GM19351 (cell line): ENCODE data around the gene TM2D1.
A peak's percentile ranks its signal among the peaks of the same experiment; 100 is the strongest.

Source experiments
- ATAC-seq: cut with Tn5 transposase; IDR thresholded peaks from one replicate; pipeline ENCODE4 v1.9.1; 2021; ENCODE audit warnings: mild to moderate bottlenecking, moderate library complexity; ENCODE audit not compliant: unreplicated experiment

TM2D1 gene

DNA sequence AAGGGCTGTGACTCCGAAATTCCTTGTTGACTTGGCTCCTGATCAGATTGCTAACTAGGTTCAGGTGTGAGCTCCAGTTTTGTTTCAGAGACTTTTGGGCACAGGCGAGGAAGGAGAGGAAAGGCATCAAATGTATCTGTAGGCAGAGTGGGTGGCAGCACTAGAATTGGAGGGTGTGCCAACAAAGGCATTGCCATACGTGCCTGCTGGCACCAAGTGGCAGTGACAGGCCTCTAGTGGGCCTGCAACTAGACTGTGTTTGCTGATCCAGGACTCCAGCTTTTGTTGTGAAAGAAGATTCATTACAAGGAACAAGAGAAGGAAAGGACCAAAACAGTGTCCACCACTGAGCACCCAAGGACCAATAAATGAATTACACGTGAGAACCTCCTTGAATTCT lies 79.5 kb downstream of the TM2D1 start:
- ATAC-seq: no peak

DNA sequence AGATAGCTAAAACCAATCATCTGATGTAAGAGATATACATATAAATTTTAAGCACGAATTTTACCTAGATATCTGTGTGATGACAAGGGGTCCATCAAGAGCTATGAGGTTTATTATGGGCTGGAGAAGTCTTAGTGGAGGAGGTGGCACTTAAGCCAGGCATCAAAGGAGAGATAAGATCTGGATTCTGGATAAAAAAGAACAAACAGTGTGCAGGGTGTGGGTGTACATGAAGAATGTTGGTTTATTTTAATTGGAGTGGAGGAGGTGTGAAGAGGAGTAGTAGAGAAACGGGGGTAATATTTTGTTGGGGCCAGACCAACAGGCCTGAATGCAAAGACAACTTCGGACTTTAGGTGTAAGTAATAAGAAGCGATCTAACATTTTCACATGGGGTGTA lies 80.6 kb downstream of the TM2D1 start:
- no peak for ATAC-seq

DNA sequence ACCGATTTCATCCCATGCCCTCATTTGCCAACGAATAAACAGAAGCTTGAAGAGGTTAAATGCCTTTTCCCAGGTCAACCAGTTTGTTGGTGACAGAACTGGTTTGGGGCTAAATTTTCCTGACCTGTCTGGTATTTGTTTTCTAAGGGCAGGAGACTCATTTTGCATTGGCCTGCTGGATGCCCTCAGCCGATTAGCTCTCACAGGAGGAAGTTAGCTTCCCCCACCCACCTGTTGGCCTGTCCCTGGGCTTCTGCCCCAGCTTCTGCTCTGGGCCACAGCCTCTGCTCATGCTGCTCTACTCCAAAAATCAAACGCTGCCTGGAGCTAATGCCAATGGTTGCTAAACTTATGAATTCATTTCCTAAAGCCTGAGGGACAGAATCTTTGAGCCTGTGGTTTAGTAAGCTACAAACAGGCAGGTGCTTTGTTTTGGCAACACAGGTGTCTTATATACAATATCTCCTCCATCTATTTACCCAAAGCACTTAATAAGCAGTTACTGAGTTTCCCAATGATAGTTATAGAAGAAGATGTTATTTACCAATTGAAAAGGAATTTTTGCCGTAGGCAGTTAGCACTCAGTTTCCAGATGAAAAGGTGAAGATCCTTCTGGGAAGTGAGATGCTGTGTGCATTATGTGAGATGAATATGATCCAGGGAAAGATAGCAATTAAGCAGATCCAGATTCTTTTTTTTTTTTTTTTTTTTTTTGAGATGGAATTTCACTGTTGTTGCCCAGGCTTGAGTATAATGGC lies 82.3 kb downstream of the TM2D1 start:
- no peak for ATAC-seq

DNA sequence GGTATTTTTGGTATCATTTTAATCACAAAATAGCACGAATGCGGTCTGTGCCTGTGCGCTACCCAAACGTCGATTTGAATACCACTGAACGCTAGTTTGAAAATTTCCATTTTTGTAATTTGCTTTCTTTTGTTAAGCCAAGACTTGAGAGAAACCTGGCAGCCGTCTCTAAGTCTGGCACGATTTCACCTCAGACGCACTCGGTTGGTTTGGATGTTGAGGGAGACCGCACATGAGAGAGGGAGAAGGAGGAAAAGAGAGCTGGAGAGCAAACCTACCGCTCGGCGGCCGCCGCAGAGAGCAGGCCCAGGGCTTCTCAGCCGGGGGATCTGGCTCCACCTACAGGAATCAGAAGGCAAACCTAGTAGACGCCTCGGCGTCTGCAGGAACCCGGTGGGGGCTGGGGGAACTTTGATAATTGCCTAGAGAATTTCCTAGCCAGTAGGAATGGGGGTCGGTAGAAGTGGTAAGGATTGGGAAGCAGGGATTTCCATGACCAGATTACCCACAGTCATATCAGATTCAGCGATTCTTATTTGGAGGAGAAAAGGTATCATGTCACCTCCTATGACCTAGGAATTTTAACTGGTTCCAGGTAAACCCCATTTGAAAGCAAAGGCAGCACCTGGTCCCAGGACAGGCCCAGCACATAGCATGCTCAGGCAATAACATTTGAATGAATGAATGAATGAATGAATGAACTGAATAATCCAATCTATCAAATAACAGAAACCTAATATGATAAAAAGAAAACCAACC lies 83.2 kb downstream of the TM2D1 start:
- ATAC-seq: peak; percentile 99

DNA sequence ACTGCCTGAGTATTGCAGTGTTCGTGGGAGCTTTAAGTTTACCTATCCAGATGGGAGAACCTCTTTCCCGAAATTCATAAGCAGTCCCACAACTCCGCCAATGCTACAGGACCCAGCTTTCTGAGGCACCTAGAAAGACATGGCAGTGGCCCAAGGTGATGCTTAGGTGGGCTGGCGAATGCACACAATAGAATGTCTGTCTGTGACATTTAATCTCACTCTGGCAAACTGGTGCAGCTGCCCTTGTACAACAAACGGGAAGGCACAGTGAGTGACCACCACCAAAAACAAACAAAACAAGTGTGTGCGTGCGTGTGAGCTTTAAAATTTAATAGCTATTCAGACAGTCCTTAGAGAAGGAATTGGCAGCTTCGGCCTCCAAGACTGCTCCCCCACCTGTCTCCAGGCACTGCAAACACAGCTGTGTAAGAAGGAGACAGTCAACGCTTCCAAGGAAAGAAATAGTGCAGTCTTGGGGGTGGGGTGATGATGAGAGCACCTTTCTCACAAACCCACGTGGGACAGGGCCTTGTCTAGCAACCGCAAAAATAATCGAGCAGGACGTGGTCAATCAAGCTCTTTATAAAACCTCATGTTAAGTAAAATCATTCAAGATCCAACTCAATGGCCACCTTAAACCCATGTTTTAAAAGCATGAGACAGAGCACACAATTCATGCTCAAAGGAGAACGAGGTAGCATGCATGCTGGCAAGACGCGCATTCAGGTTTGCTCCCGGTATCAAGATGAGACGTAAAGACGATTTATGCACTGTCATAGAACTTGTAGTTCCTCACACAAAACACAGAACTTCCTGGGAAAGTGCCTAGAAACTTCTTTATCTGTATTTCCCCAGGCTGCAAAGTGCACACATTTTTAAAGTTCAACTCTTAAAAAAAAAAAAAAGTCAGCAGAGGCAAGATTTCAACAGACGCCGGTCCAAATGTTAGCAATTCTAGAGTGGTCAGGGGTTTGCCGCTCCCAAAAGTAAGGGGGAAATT lies 84.1 kb downstream of the TM2D1 start:
- no peak for ATAC-seq

DNA sequence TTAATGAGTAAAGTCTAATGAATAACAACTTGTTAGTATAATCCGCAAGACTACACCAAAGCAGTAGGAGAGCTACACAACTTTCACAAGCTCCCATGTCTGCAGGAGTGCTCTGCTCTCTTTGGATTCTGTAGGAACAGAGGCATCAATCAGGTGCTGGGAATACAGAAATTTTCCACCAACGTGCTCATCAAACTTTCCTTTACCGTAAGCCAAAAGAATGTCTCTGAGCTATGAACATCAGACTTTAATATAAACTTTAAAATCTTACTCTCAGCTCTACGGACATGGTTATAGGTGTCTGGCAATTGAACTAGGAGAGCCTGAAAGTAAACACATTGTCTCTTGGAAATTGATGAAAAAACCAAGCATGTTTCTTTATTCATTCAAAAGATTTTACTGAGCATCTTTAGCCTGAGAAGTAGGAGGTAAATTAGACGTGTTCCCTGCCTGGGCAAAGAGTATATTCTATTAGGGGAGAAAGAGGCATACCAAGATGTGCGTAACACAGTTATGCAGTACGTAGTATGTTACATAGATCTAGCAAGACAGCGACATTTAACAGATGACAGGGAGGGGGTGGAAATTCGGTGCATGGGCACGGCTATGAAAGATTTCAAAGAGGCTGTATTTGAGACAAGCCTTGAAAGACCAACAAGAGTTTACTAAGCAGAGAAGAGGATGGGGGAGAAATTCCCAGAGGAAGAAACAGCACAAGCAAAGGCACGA lies 85.2 kb downstream of the TM2D1 start:
- no peak for ATAC-seq

DNA sequence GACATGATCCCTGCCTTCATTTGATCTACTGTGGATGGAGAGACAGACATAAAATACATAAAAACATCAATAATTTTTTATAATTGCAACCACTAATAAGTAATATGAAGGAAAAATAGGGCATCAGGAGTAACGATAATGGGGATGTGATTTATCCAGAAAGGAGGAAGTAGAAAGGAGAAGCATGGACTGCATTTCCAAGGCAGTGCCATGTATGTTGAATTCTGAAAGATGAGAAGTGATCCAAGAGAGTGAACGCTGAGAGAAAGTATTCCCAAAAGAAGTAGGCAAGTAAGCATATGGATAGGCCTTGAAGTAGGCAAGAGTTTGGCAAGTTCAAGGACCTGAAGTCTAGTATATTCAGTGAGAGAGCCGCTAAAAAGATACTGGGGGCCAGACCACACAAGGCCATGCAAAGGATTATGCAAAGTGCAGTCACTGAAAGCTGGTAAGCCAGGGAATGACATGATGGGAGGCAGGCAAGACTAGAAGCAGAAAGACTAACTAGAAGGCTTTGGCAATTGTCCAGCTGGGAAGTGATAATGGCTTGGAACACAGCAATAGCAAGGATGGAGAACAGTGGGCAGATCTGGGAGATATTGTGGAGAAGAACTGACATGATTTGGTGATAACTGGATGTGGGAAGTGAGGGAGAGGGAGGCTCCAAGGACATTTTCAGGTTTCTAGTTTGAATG lies 85.9 kb downstream of the TM2D1 start:
- no peak for ATAC-seq

DNA sequence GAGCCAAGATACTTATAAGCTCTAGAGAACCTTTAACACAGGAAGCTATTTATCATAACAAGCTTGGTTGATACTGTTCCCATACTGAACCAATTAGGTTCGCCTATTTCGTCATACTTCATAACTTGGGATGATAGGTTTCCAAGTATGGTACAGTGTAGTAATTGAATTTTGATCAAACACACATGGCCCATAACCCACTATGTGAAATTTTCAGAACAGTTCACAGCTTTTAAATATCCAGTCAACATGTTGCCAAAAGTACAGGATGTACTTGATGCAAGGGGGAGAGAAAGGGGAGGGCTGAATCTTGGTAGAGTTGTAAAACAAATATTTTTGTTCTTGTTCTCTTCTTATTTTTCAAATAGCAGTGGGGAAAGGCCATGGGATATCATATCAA lies 86.6 kb downstream of the TM2D1 start:
- no peak for ATAC-seq

DNA sequence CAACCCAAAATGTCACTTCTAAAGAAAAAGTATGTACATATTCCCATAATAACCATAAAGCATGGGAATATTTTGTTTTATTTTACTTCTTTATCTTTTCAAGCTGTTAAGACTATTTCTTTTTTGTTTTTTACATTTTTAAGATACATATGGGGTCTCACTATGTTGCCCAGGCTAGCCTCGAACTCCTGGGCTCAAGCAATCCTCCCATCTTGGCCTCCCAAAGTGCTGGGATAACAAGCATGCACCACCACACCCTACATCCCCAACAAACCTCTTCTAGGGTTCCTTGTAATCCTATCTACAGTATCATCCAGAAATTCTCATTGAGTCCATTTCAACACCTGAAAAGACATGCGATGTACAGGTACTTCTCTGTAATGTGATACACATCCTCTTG lies 87.5 kb downstream of the TM2D1 start:
- ATAC-seq: no peak

DNA sequence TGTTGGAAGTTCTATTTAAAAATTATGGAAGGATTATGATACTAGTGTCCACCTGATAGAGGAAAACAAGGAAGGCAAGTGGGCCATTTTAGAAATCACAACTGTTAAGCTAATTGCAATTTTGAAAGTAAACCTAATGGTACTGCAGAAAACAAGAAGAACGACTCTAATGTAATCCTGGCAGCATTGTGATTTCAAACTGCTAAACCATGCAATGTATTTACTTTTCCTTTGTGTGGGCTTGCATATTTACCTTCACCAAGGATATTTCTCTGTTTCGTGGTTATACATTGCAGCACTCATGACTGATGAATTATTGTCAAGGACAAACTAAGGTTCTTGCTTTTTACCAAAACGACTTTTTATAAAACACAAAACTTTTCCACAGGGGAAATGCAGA lies 88.1 kb downstream of the TM2D1 start:
- ATAC-seq: no peak

DNA sequence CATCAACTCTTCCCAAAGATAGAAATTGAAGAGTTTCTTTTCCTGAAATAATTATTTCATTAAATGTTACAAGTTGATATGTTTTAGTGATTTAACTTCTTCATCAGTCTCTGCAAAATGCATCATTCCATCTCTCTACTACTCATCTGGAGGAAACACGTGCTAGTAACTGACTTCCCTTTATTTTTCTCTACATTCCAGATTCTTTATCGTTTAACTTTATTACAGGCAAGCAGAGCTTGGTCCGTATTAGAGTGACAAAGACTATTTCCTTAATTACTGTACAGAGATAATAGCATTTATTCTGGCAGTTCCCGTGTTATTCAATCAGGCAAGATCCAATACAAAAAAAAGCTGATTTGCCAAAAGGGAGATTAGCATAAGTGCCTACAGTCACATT lies 88.6 kb downstream of the TM2D1 start:
- no peak for ATAC-seq

DNA sequence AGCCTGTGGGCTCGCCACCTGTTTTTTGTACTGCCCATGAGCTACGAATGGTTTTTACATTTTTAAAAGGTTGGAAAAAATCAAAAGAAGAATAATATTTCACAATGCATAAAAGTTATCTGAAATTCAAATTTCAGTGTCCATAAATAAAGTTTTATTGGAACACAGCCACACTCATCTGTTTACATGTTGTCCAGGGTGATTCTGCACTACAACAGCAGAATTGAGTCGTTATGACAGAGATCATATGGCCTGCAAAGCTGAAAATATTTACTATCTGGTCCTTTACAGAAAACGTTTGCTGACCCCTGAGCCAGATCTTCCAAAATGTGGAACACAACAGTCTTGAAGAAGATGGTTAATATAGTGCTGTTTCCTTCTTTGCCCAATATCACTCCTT lies 89.4 kb downstream of the TM2D1 start:
- ATAC-seq: no peak

DNA sequence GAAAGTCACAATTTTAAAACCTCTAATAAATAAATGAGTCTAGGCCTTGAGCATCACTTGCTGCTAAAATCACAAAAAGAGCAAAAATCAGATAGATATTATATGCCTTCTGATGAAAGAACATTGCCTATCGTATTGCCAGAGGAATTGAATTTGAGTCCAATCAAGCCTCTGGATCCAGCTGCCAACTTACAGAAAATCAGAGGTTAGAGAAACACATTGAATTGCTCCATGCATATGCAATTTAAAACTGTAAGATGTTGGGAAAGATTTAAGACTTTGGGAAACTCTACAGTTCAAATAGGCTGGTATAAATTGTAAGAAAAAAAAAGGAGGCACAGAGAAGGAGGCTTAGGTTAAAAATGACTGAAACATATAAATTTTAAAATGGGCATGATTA lies 93.5 kb downstream of the TM2D1 start:
- ATAC-seq: no peak
